COR-L47 (cell line): ENCODE results near the gene ALPP.
"Not testable (repeated sequence)": the region's sequence is repeated elsewhere in the genome, so short reads cannot be mapped to it uniquely, and the experiment has no call there.

Source experiments
- DNase-seq: peaks from one replicate; lab custom pipeline; 2025; lab: John Stamatoyannopoulos, UW

Gene ALPP

DNA sequence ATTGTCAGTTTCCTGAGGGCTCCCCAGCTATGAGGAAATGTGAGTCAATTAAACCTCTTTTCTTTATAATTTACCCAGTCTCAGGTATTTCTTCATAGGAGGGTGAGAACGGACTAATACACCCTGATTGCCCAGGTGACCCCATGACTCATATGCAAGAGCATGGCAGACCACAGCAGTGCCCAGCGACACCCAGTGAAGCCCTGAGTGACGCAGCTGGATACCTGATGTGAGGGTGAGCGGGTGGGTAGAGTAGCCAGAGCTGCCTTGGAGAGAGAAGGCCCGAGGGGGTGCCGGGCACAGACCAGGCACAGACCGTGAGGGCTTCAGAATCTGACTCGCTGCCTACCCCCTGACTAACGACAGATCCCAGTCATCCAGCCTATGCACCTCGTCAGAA, 43.5 kb downstream of the ALPP start:
- no peak for DNase-seq

DNA sequence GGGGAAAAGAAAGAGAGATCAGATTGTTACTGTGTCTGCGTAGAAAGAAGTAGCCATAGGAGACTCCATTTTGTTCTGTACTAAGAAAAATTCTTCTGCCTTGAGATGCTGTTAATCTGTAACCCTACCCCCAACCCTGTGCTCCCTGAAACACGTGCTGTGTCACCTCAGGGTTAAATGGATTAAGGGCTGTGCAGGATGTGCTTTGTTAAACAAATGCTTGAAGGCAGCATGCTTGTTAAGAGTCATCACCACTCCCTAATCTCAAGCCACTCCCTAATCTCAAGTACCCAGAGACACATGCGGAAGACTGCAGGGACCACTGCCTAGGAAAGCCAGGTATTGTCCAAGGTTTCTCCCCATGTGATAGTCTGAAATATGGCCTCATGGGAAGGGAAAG, 44.4 kb downstream of the ALPP start:
- not testable (repeated sequence) for DNase-seq

DNA sequence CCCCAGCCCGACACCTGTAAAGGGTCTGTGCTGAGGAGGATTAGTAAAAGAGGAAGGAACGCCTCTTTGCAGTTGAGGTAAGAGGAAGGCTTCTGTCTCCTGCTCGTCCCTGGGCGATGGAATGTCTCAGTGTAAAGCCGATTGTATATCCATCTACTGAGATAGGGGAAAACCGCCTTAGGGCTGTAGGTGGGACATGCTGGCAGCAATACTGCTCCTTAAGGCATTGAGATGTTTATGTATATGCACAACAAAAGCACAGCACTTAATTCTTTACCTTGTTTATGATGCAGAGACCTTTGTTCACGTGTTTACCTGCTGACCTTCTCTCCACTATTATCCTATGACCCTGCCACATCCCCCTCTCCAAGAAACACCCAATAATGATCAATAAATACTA, 44.9 kb downstream of the ALPP start:
- not testable (repeated sequence) for DNase-seq

DNA sequence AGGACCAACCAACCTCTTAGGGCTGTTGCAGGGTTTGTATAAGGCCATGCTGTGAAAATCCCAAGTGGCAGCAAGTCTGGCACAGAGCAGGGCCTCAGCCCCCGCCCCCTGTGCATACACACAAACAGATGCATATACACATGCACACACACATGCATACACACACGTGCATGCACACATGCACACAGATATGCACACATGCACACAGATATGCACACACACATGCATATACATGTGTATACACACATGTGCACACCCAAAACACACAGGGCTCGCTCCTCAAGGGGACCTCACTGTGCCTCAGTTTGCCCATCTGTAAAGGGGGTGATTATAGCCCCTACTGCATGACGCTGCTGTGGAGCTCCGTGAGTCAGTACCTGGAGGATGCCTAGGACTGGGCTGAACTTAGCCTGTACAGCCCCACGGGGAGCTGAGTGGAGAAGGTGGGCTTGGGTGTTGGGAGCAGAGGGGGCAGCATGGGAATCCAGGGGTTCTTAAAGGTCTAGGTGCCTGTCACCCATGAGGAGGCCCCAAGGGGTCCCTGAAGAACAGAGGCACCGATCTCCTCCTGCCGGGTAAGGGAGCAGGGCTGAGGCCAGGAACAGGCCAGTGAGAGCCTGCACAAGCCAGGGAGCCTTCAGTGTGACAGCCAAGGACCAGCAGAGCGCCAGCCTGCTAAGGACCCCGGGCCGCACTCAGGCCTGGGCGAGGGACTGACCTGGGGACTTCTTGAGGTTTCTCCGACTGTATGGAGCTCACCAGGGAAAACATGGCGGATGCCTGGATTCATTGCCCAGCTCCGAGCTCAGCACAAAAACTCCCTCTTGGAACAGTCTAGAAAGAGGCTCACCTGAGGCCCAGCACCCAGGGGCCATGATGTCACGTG, 53.4 kb downstream of the ALPP start:
- DNase-seq: no peak
